HFF-Myc (cell line): ENCODE measurements around the gene DMAC2.
"Not testable (repeated sequence)": the region's sequence is repeated elsewhere in the genome, so short reads cannot be mapped to it uniquely, and the experiment has no call there.

Experiments
- DNase-seq: peaks from one replicate; pipeline ENCODE4 v3.0.0-alpha.2; 2011; ENCODE audit warnings: low read depth; ENCODE audit errors: extremely low read depth
- H3K4me3 ChIP-seq: replicated peaks from 2 replicates; pipeline ENCODE4 v1.5.1; 2011; ENCODE audit warnings: low read depth, mild to moderate bottlenecking, control low read depth, low read length
- CTCF ChIP-seq: IDR thresholded peaks from 2 replicates; pipeline ENCODE4 v1.5.1; 2012; ENCODE audit warnings: mild to moderate bottlenecking, low read depth, low read length, control low read depth; ENCODE audit errors: missing control alignments

Gene DMAC2

GRCh38 chr19:41441321-41441945 is 1.7 kb upstream of the DMAC2 start:
- no peak overlapping the region for H3K4me3 ChIP-seq
- DNase-seq = no peak
- no peak for TF ChIP-seq CTCF

- TF ChIP-seq CTCF = no peak
- DNase-seq = no peak
- H3K4me3 ChIP-seq = no peak overlapping the region; the same call in 1 of the 2 replicates
Measured at GRCh38 chr19:41437944-41438574, 1.7 kb downstream of the DMAC2 start.

- TF ChIP-seq CTCF = no peak
- H3K4me3 ChIP-seq = no peak overlapping the region
- no peak for DNase-seq
Measured at GRCh38 chr19:41436674-41436951, 3.1 kb downstream of the DMAC2 start.

- no peak for TF ChIP-seq CTCF
- H3K4me3 ChIP-seq = no peak overlapping the region
- no peak for DNase-seq
Measured at GRCh38 chr19:41435936-41436673, 3.6 kb downstream of the DMAC2 start.

GRCh38 chr19:41435376-41435775 is 4.3 kb downstream of the DMAC2 start:
- not testable (repeated sequence) for DNase-seq, H3K4me3 ChIP-seq

- no peak overlapping the region for H3K4me3 ChIP-seq
- no peak for TF ChIP-seq CTCF
- DNase-seq = no peak
Measured at GRCh38 chr19:41434450-41434849, 5.3 kb downstream of the DMAC2 start.

GRCh38 chr19:41433171-41433570 is 6.5 kb downstream of the DMAC2 start:
- no peak overlapping the region for H3K4me3 ChIP-seq
- DNase-seq = no peak
- TF ChIP-seq CTCF = no peak
